NCI-H2081 (cell line): ENCODE measurements around the gene PLAAT2.
"Not testable (repeated sequence)": the region's sequence is repeated elsewhere in the genome, so short reads cannot be mapped to it uniquely, and the experiment has no call there.

Experiments used
- DNase-seq, 2 experiments: peaks; one replicate each; lab custom pipeline; 2025; lab: John Stamatoyannopoulos, UW

Gene PLAAT2

GRCh38 chr11:63563201-63564055 lies at the start of gene PLAAT2:
PLAAT2 (minus strand) TSS chr11:63563379; CDS start chr11:63563324, 55 bp downstream.
- DNase-seq, result no peak

GRCh38 chr11:63612181-63612580 lies 49.0 kb upstream of the PLAAT2 start:
- no peak for DNase-seq

GRCh38 chr11:63611395-63611747 lies 48.2 kb upstream of the PLAAT2 start:
- DNase-seq, result no peak

- peak; percentile 57 to 75 for DNase-seq
Observed at GRCh38 chr11:63610604-63611394, 47.6 kb upstream of the PLAAT2 start.

- DNase-seq, result no peak
Observed at GRCh38 chr11:63609971-63610580, 46.9 kb upstream of the PLAAT2 start.

- DNase-seq, result no peak
Observed at GRCh38 chr11:63609536-63609935, 46.4 kb upstream of the PLAAT2 start.

GRCh38 chr11:63608353-63609345 lies 45.5 kb upstream of the PLAAT2 start:
- no peak for DNase-seq

- peak in 1 of 2 experiments; percentile 18 for DNase-seq
Observed at GRCh38 chr11:63603180-63603518, 40.0 kb upstream of the PLAAT2 start.

GRCh38 chr11:63602290-63603179 lies 39.4 kb upstream of the PLAAT2 start:
- not testable (repeated sequence) for DNase-seq

- no peak for DNase-seq
Observed at GRCh38 chr11:63599211-63600122, 36.3 kb upstream of the PLAAT2 start.

- DNase-seq, result no peak
Observed at GRCh38 chr11:63598556-63598955, 35.4 kb upstream of the PLAAT2 start.

- DNase-seq, result no peak
Observed at GRCh38 chr11:63595296-63595695, 32.1 kb upstream of the PLAAT2 start.

- peak in 1 of 2 experiments; percentile 10 for DNase-seq
Observed at GRCh38 chr11:63592975-63593395, 29.8 kb upstream of the PLAAT2 start.

GRCh38 chr11:63590024-63590788 lies 27.0 kb upstream of the PLAAT2 start:
- no peak for DNase-seq

- no peak for DNase-seq
Observed at GRCh38 chr11:63589000-63589399, 25.8 kb upstream of the PLAAT2 start.

- no peak for DNase-seq
Observed at GRCh38 chr11:63586451-63587166, 23.4 kb upstream of the PLAAT2 start.

- DNase-seq, result no peak
Observed at GRCh38 chr11:63583357-63583677, 20.1 kb upstream of the PLAAT2 start.

GRCh38 chr11:63581224-63581623 lies 18.0 kb upstream of the PLAAT2 start:
- not testable (repeated sequence) for DNase-seq
